Gastroesophageal sphincter (tissue), 4 donors: ENCODE measurements around the gene CBLN1. TPM values are rescaled to one million over a fixed set of nuclear protein-coding genes. Genes with fewer than 3 reads are reported as not detected.

Experiments
- ATAC-seq: fragments of 150-250 bp; one replicate; pipeline ENCODE4 v1.9.1; 2016; ENCODE audit warnings: mild to moderate bottlenecking, moderate library complexity
- H3K27ac ChIP-seq, 4 donors: fragments of 200-600 bp; sonication (generic) in 3 of 4; 1 replicate in 3 of 4; 2 replicates in 1 of 4; pipeline ENCODE4 v1.5.1; 2016 to 2019
- H3K27me3 ChIP-seq: fragments of 200-600 bp; sonication (generic); one replicate; pipeline ENCODE4 v1.5.1; 2019
- H3K36me3 ChIP-seq, 2 donors: fragments of 200-600 bp; sonication (generic); one replicate each; pipeline ENCODE4 v1.5.1; 2019; ENCODE audit warnings: control low read depth in 1 of 2
- H3K4me1 ChIP-seq, 3 donors: fragments of 200-600 bp; sonication (generic); 1 replicate in 2 of 3; 2 replicates in 1 of 3; pipeline ENCODE4 v1.5.1; 2016 to 2019; ENCODE audit warnings: control low read depth in 2 of 3
- H3K4me3 ChIP-seq, 2 donors: fragments of 200-600 bp; sonication (generic); one replicate each; pipeline ENCODE4 v1.5.1; 2019; ENCODE audit warnings: mild to moderate bottlenecking in 1 of 2, moderate library complexity in 1 of 2
- H3K9me3 ChIP-seq, 3 donors: fragments of 200-600 bp; sonication (generic); one replicate each; pipeline ENCODE4 v1.5.1; 2017 to 2019; ENCODE audit warnings: control low read depth in 2 of 3
- CTCF ChIP-seq, 4 experiments: fragments of 200-600 bp in 2 of 4; fragments of 450-650 bp in 2 of 4; sonication (generic) in 1 of 4; IDR thresholded peaks; one replicate each; pipeline ENCODE4 v1.5.1; 2017 to 2019; ENCODE audit warnings: antibody characterized with exemption in 4 of 4, mild to moderate bottlenecking in 2 of 4, moderate library complexity in 2 of 4
- EP300 ChIP-seq: sonication (generic); formaldehyde crosslinking; IDR thresholded peaks from one replicate; pipeline ENCODE4 v1.6.1; 2017; ENCODE audit warnings: antibody characterized with exemption, mild to moderate bottlenecking
- POLR2A ChIP-seq, 2 donors: fragments of 450-650 bp; IDR thresholded peaks; one replicate each; pipeline ENCODE4 v1.6.1; 2017; ENCODE audit warnings: antibody characterized with exemption in 2 of 2, mild to moderate bottlenecking in 2 of 2, moderate library complexity in 1 of 2
- POLR2AphosphoS5 ChIP-seq: sonication (generic); formaldehyde crosslinking; IDR thresholded peaks from one replicate; pipeline ENCODE4 v1.6.1; 2017; ENCODE audit warnings: antibody characterized with exemption
- WGBS, 2 donors: methylation state at CpG; one replicate each; pipeline ENCODE4 v1.1.5; 2018; ENCODE audit warnings: low coverage in 1 of 2; 5-methylcytosine and 5-hydroxymethylcytosine counted together
- total RNA-seq, 4 donors: library from RNA; depleted of rRNA; stranded (reverse); fragments of >200 nt; gene quantifications; one replicate each; pipeline ENCODE4 v1.1.0, GENCODE V29; 2016

The CBLN1 gene
- 1 to 10 TPM in 1 of 4 donors, under 1 TPM in 1, not detected in 2; 0.45 to 1.3 TPM for total RNA-seq

GRCh38 chr16:49281480-49281842 lies at the start of gene CBLN1:
Gene CBLN1 (minus strand): TSS chr16:49281838. CDS start chr16:49281465, 373 bp downstream.
- H3K27me3 ChIP-seq: peaks cover 100% of the 10 kb centered on the region
- peak within 1 kb of the TSS in 1 of 4 donors; percentile 57 for H3K27ac ChIP-seq
- peak; percentile 7 for ATAC-seq
- peaks cover 0 to 70% (median 25%) of the 10 kb centered on the region in 3 donors for H3K4me1 ChIP-seq
- H3K4me3 ChIP-seq: peak within 1 kb of the TSS in 1 of 2 donors; percentile 57
- no peaks in the 10 kb centered on the region for H3K36me3 ChIP-seq
- no peak for TF ChIP-seq CTCF (IDR thresholded peaks at IDR 0.05)
- no peak for TF ChIP-seq POLR2AphosphoS5
- no peak for TF ChIP-seq EP300
- TF ChIP-seq POLR2A (IDR thresholded peaks at IDR 0.05): no peak
- no peaks in the 10 kb centered on the region for H3K9me3 ChIP-seq
- 0% methylated on average over 4 of the region's 45 CpGs; no CpG with 5 or more reads in 1 of the 2 donors for WGBS, 2 donors

- TF ChIP-seq POLR2A (IDR thresholded peaks at IDR 0.05): no peak
- no peak for TF ChIP-seq EP300
- Histone ChIP-seq H3K27me3 (peaks cover 10% of the 10 kb centered on the region), H3K27ac (no peak overlapping the region), H3K9me3 (no peaks in the 10 kb centered on the region), H3K4me3 (no peak overlapping the region), H3K4me1 (no peaks in the 10 kb centered on the region), H3K36me3 (no peaks in the 10 kb centered on the region)
- no peak for ATAC-seq
- 62 to 75% methylated on average over 2 to 6 of the region's 9 CpGs for WGBS, 2 donors
These were observed 49.0 kb upstream of the CBLN1 start for GRCh38 chr16:49330562-49331201.

GRCh38 chr16:49328325-49328724 lies 46.7 kb upstream of the CBLN1 start:
- Histone ChIP-seq H3K4me3 (no peak overlapping the region), H3K27ac (no peak overlapping the region), H3K9me3 (no peaks in the 10 kb centered on the region), H3K4me1 (no peaks in the 10 kb centered on the region), H3K36me3 (no peaks in the 10 kb centered on the region), H3K27me3 (peaks cover 12% of the 10 kb centered on the region)
- TF ChIP-seq CTCF (IDR thresholded peaks at IDR 0.05) (no peak), POLR2AphosphoS5 (no peak), EP300 (no peak), POLR2A (IDR thresholded peaks at IDR 0.05) (no peak)
- ATAC-seq: no peak
- whole genome bisulfite sequencing, 2 donors: 66 to 70% methylated on average over 4 of the region's 4 CpGs

GRCh38 chr16:49327466-49327865 lies 45.8 kb upstream of the CBLN1 start:
- H3K4me1 ChIP-seq: no peaks in the 10 kb centered on the region
- H3K27me3 ChIP-seq: peaks cover 16% of the 10 kb centered on the region
- TF ChIP-seq EP300 (no peak), CTCF (IDR thresholded peaks at IDR 0.05) (no peak), POLR2A (IDR thresholded peaks at IDR 0.05) (no peak), POLR2AphosphoS5 (no peak)
- ATAC-seq: no peak
- H3K36me3 ChIP-seq: no peaks in the 10 kb centered on the region
- no peaks in the 10 kb centered on the region for H3K9me3 ChIP-seq
- WGBS, 2 donors: 43% methylated on average over 2 of the region's 4 CpGs; no CpG with 5 or more reads in 1 of the 2 donors
- H3K4me3 ChIP-seq: no peak overlapping the region
- H3K27ac ChIP-seq: no peak overlapping the region

GRCh38 chr16:49324703-49325102 lies 43.1 kb upstream of the CBLN1 start:
- ATAC-seq: no peak
- no peaks in the 10 kb centered on the region for H3K4me1 ChIP-seq
- TF ChIP-seq CTCF (IDR thresholded peaks at IDR 0.05) (no peak), POLR2AphosphoS5 (no peak), EP300 (no peak), POLR2A (IDR thresholded peaks at IDR 0.05) (no peak)

More at GRCh38 chr16:49324703-49325102, 43.1 kb upstream of the CBLN1 start:
- WGBS, 2 donors: 78 to 79% methylated on average over 6 to 9 of the region's 9 CpGs
- Histone ChIP-seq H3K4me3 (no peak overlapping the region), H3K36me3 (no peaks in the 10 kb centered on the region), H3K9me3 (peaks cover 0 to 10% (median 0%) of the 10 kb centered on the region in 3 donors), H3K27me3 (peaks cover 26% of the 10 kb centered on the region), H3K27ac (no peak overlapping the region)
